H1 (cell line): ENCODE data around the gene DHRS3. TPM values are rescaled to one million over a fixed set of nuclear protein-coding genes. Genes with fewer than 3 reads are reported as not detected.

Experiments
- ASH2L ChIP-seq: fragments of 200-600, 300-600 bp; sonication (generic); IDR thresholded peaks from one replicate; pipeline ENCODE4 v1.7.1; 2017; ENCODE audit warnings: low read length
- BCL11A ChIP-seq, 2 experiments: IDR thresholded peaks; one replicate each; pipeline ENCODE4 v1.6.1; 2011; ENCODE audit warnings: low read depth in 2 of 2, low read length in 2 of 2, mild to moderate bottlenecking in 2 of 2
- BRCA1 ChIP-seq: IDR thresholded peaks from 2 replicates; pipeline ENCODE4 v1.6.1; 2012; ENCODE audit warnings: low read depth, low read length, improper control_type of control experiment
- CBX8 ChIP-seq: fragments of 300-800, 300-1000 bp; sonication (generic); IDR thresholded peaks from 2 replicates; pipeline ENCODE4 v1.7.1; 2016; ENCODE audit warnings: low read depth, low read length, borderline replicate concordance
- CTBP2 ChIP-seq: IDR thresholded peaks from 2 replicates; pipeline ENCODE4 v1.7.0; 2011; ENCODE audit warnings: borderline replicate concordance, mild to moderate bottlenecking, moderate library complexity, mixed read lengths, low read length; ENCODE audit not compliant: insufficient read depth, insufficient read length
- CTCF ChIP-seq, 3 experiments: IDR thresholded peaks; 1 replicate in 2 of 3; 2 replicates in 1 of 3; pipeline versions ENCODE4 v1.5.1 to v1.6.1; 2011; ENCODE audit warnings: low read length in 3 of 3, mild to moderate bottlenecking in 3 of 3, inconsistent platforms in 2 of 3, low read depth in 1 of 3, moderate library complexity in 1 of 3; ENCODE audit not compliant: insufficient read depth in 1 of 3; ENCODE audit errors: control extremely low read depth in 1 of 3
- JUND ChIP-seq: IDR thresholded peaks from 2 replicates; pipeline ENCODE4 v1.6.1; 2011; ENCODE audit warnings: mild to moderate bottlenecking, improper control_type of control experiment, low read length
- KDM1A ChIP-seq: fragments of 200-600, 300-600 bp; sonication (generic); IDR thresholded peaks from 2 replicates; pipeline ENCODE4 v1.7.1; 2016; ENCODE audit warnings: mild to moderate bottlenecking, low read length, borderline replicate concordance
- MAFK ChIP-seq: IDR thresholded peaks from 2 replicates; pipeline ENCODE4 v1.6.1; 2012; ENCODE audit warnings: low read depth, mild to moderate bottlenecking, improper control_type of control experiment, low read length
- NANOG ChIP-seq: IDR thresholded peaks from 2 replicates; pipeline ENCODE4 v1.6.1; 2011; ENCODE audit warnings: low read length, low read depth, mild to moderate bottlenecking, inconsistent platforms; ENCODE audit not compliant: insufficient read depth, poor library complexity, severe bottlenecking
- NRF1 ChIP-seq: IDR thresholded peaks from 2 replicates; pipeline ENCODE4 v1.6.1; 2011; ENCODE audit warnings: mild to moderate bottlenecking, low read depth, low read length, improper control_type of control experiment
- POLR2A ChIP-seq, 2 experiments: IDR thresholded peaks; 1 replicate in 1 of 2; 2 replicates in 1 of 2; pipeline ENCODE4 v1.6.1; 2011; ENCODE audit warnings: low read depth in 2 of 2, low read length in 2 of 2, mild to moderate bottlenecking in 2 of 2; ENCODE audit errors: control extremely low read depth in 1 of 2
- RNF2 ChIP-seq: fragments of 200-900, 300-1000 bp; sonication (generic); IDR thresholded peaks from 2 replicates; pipeline ENCODE4 v1.7.1; 2016; ENCODE audit warnings: borderline replicate concordance, low read depth, mild to moderate bottlenecking, antibody characterized with exemption, low read length; ENCODE audit not compliant: poor library complexity, severe bottlenecking; ENCODE audit errors: missing control alignments
- SAP30 ChIP-seq: fragments of 300-600 bp; sonication (generic); IDR thresholded peaks from 2 replicates; pipeline ENCODE4 v1.7.1; 2012; ENCODE audit warnings: low read length, moderate library complexity, mild to moderate bottlenecking, inconsistent platforms; ENCODE audit not compliant: insufficient read depth, insufficient replicate concordance
- SIX5 ChIP-seq: IDR thresholded peaks from 2 replicates; pipeline ENCODE4 v1.6.1; 2011; ENCODE audit warnings: mild to moderate bottlenecking, low read depth, low read length
- polyA plus RNA-seq, 7 experiments: library from polyadenylated mRNA; depleted of rRNA in 3 of 7; stranded (reverse) in 5 of 7; unstranded in 2 of 7; fragments of >200 nt in 5 of 7; fragments of 200-250 nt in 2 of 7; gene quantifications; 1 replicate in 5 of 7; 2 replicates in 1 of 7; 4 replicates in 1 of 7; pipeline versions ENCODE4 v1.2.1 to v1.2.3, GENCODE V29; 2011 to 2013; ENCODE audit warnings: missing spikeins in 2 of 7, mixed read lengths in 2 of 7
- total RNA-seq: library from RNA; stranded (reverse); fragmentation: NEBNext Ultra II Directional; extraction: Animal tissue kit (Norgen Biotek cat#: 25700); gene quantifications from 2 replicates; pipeline ENCODE4 v1.2.1, GENCODE V29; 2021
- TF ChIP-seq, protein P1 (sequence below): IDR thresholded peaks from 2 replicates; pipeline ENCODE4 v1.6.1; 2012; ENCODE audit warnings: low read length, inconsistent platforms
- TF ChIP-seq, protein P2 (sequence below): IDR thresholded peaks from 2 replicates; pipeline ENCODE4 v1.6.1; 2012; ENCODE audit warnings: inconsistent platforms
- TF ChIP-seq, protein P3 (sequence below): IDR thresholded peaks from 2 replicates; pipeline ENCODE4 v1.6.1; 2011; ENCODE audit warnings: low read depth, mild to moderate bottlenecking, low read length; ENCODE audit not compliant: insufficient read depth
- TF ChIP-seq, protein P4 (sequence below): IDR thresholded peaks from 2 replicates; pipeline ENCODE4 v1.6.1; 2011; ENCODE audit warnings: low read length, improper control_type of control experiment

The DHRS3 gene
- total and polyA plus RNA-seq, 2 of the 8 experiments (the other 6 are each of a cell fraction or from before 2014, with no cell fraction given): 32.5 to 36.4 TPM

DNA sequence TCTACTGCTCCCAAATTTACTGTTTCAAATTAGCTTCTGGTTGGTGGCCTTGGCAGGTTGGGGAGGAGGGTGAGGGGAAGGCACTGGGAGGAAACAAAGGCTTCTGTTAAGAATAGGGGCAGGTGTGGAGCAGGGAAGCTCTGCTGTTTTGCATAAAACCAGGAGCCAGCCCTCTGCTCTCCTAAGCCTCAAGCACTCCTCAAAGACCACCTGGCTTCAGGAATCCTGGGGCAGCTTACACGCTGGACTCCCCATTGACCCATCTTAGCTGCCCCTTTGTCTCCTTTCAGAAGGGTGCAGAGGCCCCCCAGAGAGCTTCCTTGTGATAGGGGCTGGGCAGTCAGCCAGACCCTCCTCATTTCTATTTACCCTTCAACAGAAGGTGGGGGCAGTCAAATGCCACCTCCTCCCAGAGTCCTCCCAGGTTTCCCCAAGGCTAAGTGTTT is 11.5 kb upstream of the DHRS3 start (continued):
- TF ChIP-seq CTCF (IDR thresholded peaks at IDR 0.05; ENCODE audit: control extremely low read depth in 1 of 3, insufficient read depth in 1 of 3, low read depth in 1 of 3, low read length in 3 of 3): no peak
- TF ChIP-seq, protein P1, sequence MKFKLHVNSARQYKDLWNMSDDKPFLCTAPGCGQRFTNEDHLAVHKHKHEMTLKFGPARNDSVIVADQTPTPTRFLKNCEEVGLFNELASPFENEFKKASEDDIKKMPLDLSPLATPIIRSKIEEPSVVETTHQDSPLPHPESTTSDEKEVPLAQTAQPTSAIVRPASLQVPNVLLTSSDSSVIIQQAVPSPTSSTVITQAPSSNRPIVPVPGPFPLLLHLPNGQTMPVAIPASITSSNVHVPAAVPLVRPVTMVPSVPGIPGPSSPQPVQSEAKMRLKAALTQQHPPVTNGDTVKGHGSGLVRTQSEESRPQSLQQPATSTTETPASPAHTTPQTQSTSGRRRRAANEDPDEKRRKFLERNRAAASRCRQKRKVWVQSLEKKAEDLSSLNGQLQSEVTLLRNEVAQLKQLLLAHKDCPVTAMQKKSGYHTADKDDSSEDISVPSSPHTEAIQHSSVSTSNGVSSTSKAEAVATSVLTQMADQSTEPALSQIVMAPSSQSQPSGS: no peak
- no peak for TF ChIP-seq NRF1
- TF ChIP-seq POLR2A (IDR thresholded peaks at IDR 0.05; ENCODE audit: control extremely low read depth in 1 of 2, low read depth in 2 of 2, low read length in 2 of 2): no peak
- no peak for TF ChIP-seq BRCA1
- TF ChIP-seq, protein P2, sequence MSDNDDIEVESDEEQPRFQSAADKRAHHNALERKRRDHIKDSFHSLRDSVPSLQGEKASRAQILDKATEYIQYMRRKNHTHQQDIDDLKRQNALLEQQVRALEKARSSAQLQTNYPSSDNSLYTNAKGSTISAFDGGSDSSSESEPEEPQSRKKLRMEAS: peak; percentile 44
- no peak for TF ChIP-seq SAP30
- no peak for TF ChIP-seq ASH2L
- TF ChIP-seq CBX8: no peak
- no peak for TF ChIP-seq BCL11A (IDR thresholded peaks at IDR 0.05; ENCODE audit: low read depth in 2 of 2, low read length in 2 of 2)
- TF ChIP-seq, protein P3, sequence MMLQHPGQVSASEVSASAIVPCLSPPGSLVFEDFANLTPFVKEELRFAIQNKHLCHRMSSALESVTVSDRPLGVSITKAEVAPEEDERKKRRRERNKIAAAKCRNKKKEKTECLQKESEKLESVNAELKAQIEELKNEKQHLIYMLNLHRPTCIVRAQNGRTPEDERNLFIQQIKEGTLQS: no peak
- TF ChIP-seq, protein P4, sequence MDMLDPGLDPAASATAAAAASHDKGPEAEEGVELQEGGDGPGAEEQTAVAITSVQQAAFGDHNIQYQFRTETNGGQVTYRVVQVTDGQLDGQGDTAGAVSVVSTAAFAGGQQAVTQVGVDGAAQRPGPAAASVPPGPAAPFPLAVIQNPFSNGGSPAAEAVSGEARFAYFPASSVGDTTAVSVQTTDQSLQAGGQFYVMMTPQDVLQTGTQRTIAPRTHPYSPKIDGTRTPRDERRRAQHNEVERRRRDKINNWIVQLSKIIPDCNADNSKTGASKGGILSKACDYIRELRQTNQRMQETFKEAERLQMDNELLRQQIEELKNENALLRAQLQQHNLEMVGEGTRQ: no peak
- TF ChIP-seq JUND: no peak
- no peak for TF ChIP-seq NANOG
- peak; percentile 77 for TF ChIP-seq CTBP2
- no peak; the same call in 1 of the 2 replicates for TF ChIP-seq KDM1A
- no peak for TF ChIP-seq RNF2
- no peak for TF ChIP-seq MAFK
- TF ChIP-seq SIX5: no peak
